GM19328 (cell line): ENCODE data around the gene RAI1.
"Not testable (repeated sequence)": the region's sequence is repeated elsewhere in the genome, so short reads cannot be mapped to it uniquely, and the experiment has no call there.

ENCODE experiments used
- ATAC-seq: cut with Tn5 transposase; IDR thresholded peaks from one replicate; pipeline ENCODE4 v1.9.1; 2021; ENCODE audit warnings: mild to moderate bottlenecking, moderate library complexity; ENCODE audit not compliant: unreplicated experiment

RAI1 gene

GRCh38 chr17:17680477-17681186 is 626 bp upstream of the RAI1 start:
- ATAC-seq = no peak

GRCh38 chr17:17681744-17682292 is 560 bp downstream of the RAI1 start:
- ATAC-seq = peak; percentile 16

GRCh38 chr17:17682293-17682736 is 1.1 kb downstream of the RAI1 start:
- no peak for ATAC-seq

- ATAC-seq = no peak
Measured at GRCh38 chr17:17682737-17683680, 1.8 kb downstream of the RAI1 start.

- no peak for ATAC-seq
Measured at GRCh38 chr17:17683710-17684365, 2.6 kb downstream of the RAI1 start.

GRCh38 chr17:17684906-17685774 is 3.9 kb downstream of the RAI1 start:
- ATAC-seq = no peak

- no peak for ATAC-seq
Measured at GRCh38 chr17:17685775-17686291, 4.6 kb downstream of the RAI1 start.

GRCh38 chr17:17689312-17689711 is 8.1 kb downstream of the RAI1 start:
- ATAC-seq = no peak

- ATAC-seq = not testable (repeated sequence)
Measured at GRCh38 chr17:17690233-17690632, 9.0 kb downstream of the RAI1 start.

- no peak for ATAC-seq
Measured at GRCh38 chr17:17691468-17692263, 10.4 kb downstream of the RAI1 start.

GRCh38 chr17:17692353-17693252 is 11.3 kb downstream of the RAI1 start:
- ATAC-seq = no peak

GRCh38 chr17:17693253-17694168 is 12.3 kb downstream of the RAI1 start:
- no peak for ATAC-seq

- peak; percentile 59 for ATAC-seq
Measured at GRCh38 chr17:17694169-17695081, 13.2 kb downstream of the RAI1 start.

- ATAC-seq = no peak
Measured at GRCh38 chr17:17696085-17696484, 14.8 kb downstream of the RAI1 start.

- ATAC-seq = no peak
Measured at GRCh38 chr17:17696882-17697633, 15.8 kb downstream of the RAI1 start.
